IMR-90 (cell line): ENCODE results near the gene CNTN5. TPM values are rescaled to one million over a fixed set of nuclear protein-coding genes. Genes with fewer than 3 reads are reported as not detected.

Experiments used
- ATAC-seq: fragments of 200-7000 bp; cut with Tn5 transposase; 2 replicates; pipeline ENCODE4 v1.9.1; 2020; ENCODE audit warnings: low read depth, mild to moderate bottlenecking, moderate library complexity
- BruUV-seq: library from RNA; stranded (reverse); fragments of 400-500 nt; replicated peaks from 2 replicates; lab custom pipeline; 2021; lab: Mats Ljungman, UMichigan
- CTCF ChIA-PET: fragments of 300-600 bp; formaldehyde crosslinking; extraction: SDS; loops from one replicate; lab custom pipeline; 2021; ENCODE audit warnings: antibody characterized with exemption; lab: Yijun Ruan, JAX
- POLR2A ChIA-PET: fragments of 300-600 bp; sonication (Branson Sonifier 250); formaldehyde crosslinking; loops from one replicate; lab custom pipeline; 2022; ENCODE audit warnings: antibody characterized with exemption; ENCODE audit not compliant: unreplicated experiment; lab: Charles Lee
- DNase-seq: peaks from one replicate; pipeline ENCODE4 v3.0.0; 2013
- H2AFZ ChIP-seq: replicated peaks from 2 replicates; pipeline ENCODE3; 2013; ENCODE audit warnings: low read length, mild to moderate bottlenecking; ENCODE audit not compliant: poor library complexity
- H2AK5ac ChIP-seq: 2 replicates; pipeline ENCODE4 v1.6.1; 2013; ENCODE audit warnings: low read depth, low read length, inconsistent platforms
- H2AK9ac ChIP-seq: replicated peaks from 2 replicates; pipeline ENCODE3; 2013; ENCODE audit warnings: mild to moderate bottlenecking, low read depth, low read length, moderate library complexity; ENCODE audit not compliant: poor library complexity
- H2BK120ac ChIP-seq: 2 replicates; pipeline ENCODE4 v1.6.1; 2013; ENCODE audit warnings: low read depth, low read length, inconsistent platforms
- H2BK15ac ChIP-seq: 3 replicates; pipeline ENCODE4 v1.6.1; 2013; ENCODE audit warnings: low read depth, low read length, inconsistent platforms
- H2BK20ac ChIP-seq: 2 replicates; pipeline ENCODE4 v1.6.1; 2013; ENCODE audit warnings: low read depth, mild to moderate bottlenecking, inconsistent platforms, low read length, moderate library complexity
- H2BK5ac ChIP-seq: 2 replicates; pipeline ENCODE4 v1.6.1; 2013; ENCODE audit warnings: mild to moderate bottlenecking, low read depth, low read length, inconsistent platforms; ENCODE audit not compliant: poor library complexity, severe bottlenecking
- H3K14ac ChIP-seq: replicated peaks from 2 replicates; pipeline ENCODE4 v1.6.1; 2013; ENCODE audit warnings: low read depth, low read length, inconsistent platforms
- H3K18ac ChIP-seq: 2 replicates; pipeline ENCODE4 v1.6.1; 2013; ENCODE audit warnings: low read depth, low read length, control low read depth
- H3K23ac ChIP-seq: 2 replicates; pipeline ENCODE4 v1.6.1; 2013; ENCODE audit warnings: low read depth, low read length, inconsistent platforms
- H3K27ac ChIP-seq: 2 replicates; pipeline ENCODE4 v1.5.1; 2013; ENCODE audit warnings: mild to moderate bottlenecking, control low read depth, low read length; ENCODE audit not compliant: insufficient read depth
- H3K27me3 ChIP-seq: 2 replicates; pipeline ENCODE4 v1.6.1; 2013; ENCODE audit warnings: low read length; ENCODE audit not compliant: control insufficient read depth, insufficient read depth
- H3K36me3 ChIP-seq: 2 replicates; pipeline ENCODE4 v1.6.1; 2013; ENCODE audit warnings: low read length, mixed read lengths; ENCODE audit not compliant: control insufficient read depth, insufficient read depth
- H3K4ac ChIP-seq: 2 replicates; pipeline ENCODE4 v1.6.1; 2013; ENCODE audit warnings: low read depth, low read length, inconsistent platforms
- H3K4me1 ChIP-seq: 2 replicates; pipeline ENCODE4 v1.6.1; 2013; ENCODE audit warnings: low read length, mixed read lengths; ENCODE audit not compliant: control insufficient read depth, insufficient read depth
- H3K4me2 ChIP-seq: 2 replicates; pipeline ENCODE4 v1.6.1; 2013; ENCODE audit warnings: low read depth, mild to moderate bottlenecking, control low read depth, low read length, moderate library complexity
- H3K4me3 ChIP-seq: 2 replicates; pipeline ENCODE4 v1.5.1; 2013; ENCODE audit warnings: low read depth, mild to moderate bottlenecking, control low read depth, low read length, moderate library complexity; ENCODE audit not compliant: insufficient read depth
- H3K56ac ChIP-seq: 2 replicates; pipeline ENCODE4 v1.6.1; 2013; ENCODE audit warnings: low read length, inconsistent platforms; ENCODE audit not compliant: insufficient read depth; ENCODE audit errors: extremely low read depth
- H3K79me1 ChIP-seq, 2 experiments: 2 replicates each; pipeline ENCODE4 v1.6.1; 2013; ENCODE audit warnings: low read length in 2 of 2, inconsistent platforms in 1 of 2, low read depth in 1 of 2
- H3K9ac ChIP-seq: 2 replicates; pipeline ENCODE4 v1.6.1; 2013; ENCODE audit warnings: low read depth, low read length, control low read depth
- H3K9me1 ChIP-seq: 2 replicates; pipeline ENCODE4 v1.6.1; 2013; ENCODE audit warnings: low read length, inconsistent platforms; ENCODE audit not compliant: insufficient read depth
- H3K9me3 ChIP-seq: 2 replicates; pipeline ENCODE4 v1.6.1; 2013; ENCODE audit warnings: low read length; ENCODE audit not compliant: control insufficient read depth, insufficient read depth
- H4K20me1 ChIP-seq: 2 replicates; pipeline ENCODE4 v1.6.1; 2013; ENCODE audit warnings: low read length, inconsistent platforms; ENCODE audit not compliant: insufficient read depth
- H4K5ac ChIP-seq: 2 replicates; pipeline ENCODE4 v1.6.1; 2013; ENCODE audit warnings: mild to moderate bottlenecking, low read depth, low read length, control low read depth
- H4K8ac ChIP-seq, 2 experiments: 2 replicates each; pipeline ENCODE4 v1.6.1; 2013; ENCODE audit warnings: low read depth in 2 of 2, low read length in 2 of 2, control low read depth in 1 of 2, inconsistent platforms in 1 of 2
- H4K91ac ChIP-seq: 2 replicates; pipeline ENCODE4 v1.6.1; 2013; ENCODE audit warnings: low read depth, low read length, inconsistent platforms; ENCODE audit not compliant: insufficient read depth
- CHD1 ChIP-seq: IDR thresholded peaks from 2 replicates; pipeline ENCODE4 v1.6.1; 2012; ENCODE audit warnings: low read depth, low read length, improper control_type of control experiment
- FOS ChIP-seq: fragments of 150-350 bp; IDR thresholded peaks from 2 replicates; pipeline ENCODE4 v1.6.1; 2016; ENCODE audit warnings: low read depth, low read length
- MAFK ChIP-seq: IDR thresholded peaks from 2 replicates; pipeline ENCODE4 v1.6.1; 2012; ENCODE audit warnings: low read depth, low read length, improper control_type of control experiment
- MAZ ChIP-seq: IDR thresholded peaks from 2 replicates; pipeline ENCODE4 v1.6.1; 2012; ENCODE audit warnings: low read depth, mild to moderate bottlenecking, low read length, improper control_type of control experiment, moderate library complexity, borderline replicate concordance
- MXI1 ChIP-seq: IDR thresholded peaks from 2 replicates; pipeline ENCODE4 v1.6.1; 2012; ENCODE audit warnings: low read depth, mild to moderate bottlenecking, low read length, moderate library complexity, borderline replicate concordance
- NFE2L2 ChIP-seq: fragments of 150-350 bp; IDR thresholded peaks from 2 replicates; pipeline ENCODE4 v1.6.1; 2016; ENCODE audit warnings: low read depth, mild to moderate bottlenecking, low read length
- POLR2A ChIP-seq: IDR thresholded peaks from 2 replicates; pipeline ENCODE4 v1.6.1; 2012; ENCODE audit warnings: mild to moderate bottlenecking, low read depth, low read length
- RAD21 ChIP-seq: IDR thresholded peaks from 2 replicates; pipeline ENCODE4 v1.6.1; 2012; ENCODE audit warnings: low read length, improper control_type of control experiment
- RCOR1 ChIP-seq: IDR thresholded peaks from 2 replicates; pipeline ENCODE4 v1.6.1; 2012; ENCODE audit warnings: mild to moderate bottlenecking, low read length, improper control_type of control experiment; ENCODE audit not compliant: insufficient replicate concordance
- RFX5 ChIP-seq: IDR thresholded peaks from 2 replicates; pipeline ENCODE4 v1.8.0; 2012; ENCODE audit warnings: low read depth, mild to moderate bottlenecking, low read length, moderate library complexity
- USF2 ChIP-seq: fragments of 150-350 bp; IDR thresholded peaks from 2 replicates; pipeline ENCODE4 v1.6.1; 2017; ENCODE audit warnings: mild to moderate bottlenecking, antibody characterized with exemption, low read length, low read depth
- WGBS, 2 experiments: methylation state at CpG; one replicate each; pipeline versions ENCODE4 v1.1.5 to v1.1.7; 2013; ENCODE audit warnings: missing lambda C conversion rate in 2 of 2; ENCODE audit not compliant: insufficient read length in 1 of 2; ENCODE audit errors: extremely low coverage in 2 of 2; 5-methylcytosine and 5-hydroxymethylcytosine counted together
- dilution Hi-C: fragments of 300-500 bp; cut with HindIII; formaldehyde crosslinking; loops from one replicate; pipeline ENCODE4 v1.14.3; 2018; ENCODE audit warnings: low sequenced_read_pairs; ENCODE audit not compliant: unreplicated experiment
- in situ Hi-C: fragments of 300-500 bp; cut with MboI; formaldehyde crosslinking; loops from 3 replicates; pipeline ENCODE4 v1.14.3; 2019; ENCODE audit warnings: low sequenced_read_pairs, inconsistent platforms, mixed read lengths
- intact Hi-C: fragments of 100-400 bp; cut with micrococcal nuclease; formaldehyde crosslinking; loops from 2 replicates; pipeline ENCODE4 v1.10.0; 2022
- polyA plus RNA-seq, 3 experiments: library from polyadenylated mRNA; depleted of rRNA; stranded (reverse); fragments of >200 nt; gene quantifications; 2 replicates each; pipeline ENCODE4 v1.2.3, GENCODE V29; 2012; ENCODE audit warnings: low replicate concordance in 1 of 3
- total RNA-seq: library from RNA; depleted of rRNA; stranded (reverse); fragments of >200 nt; gene quantifications from 2 replicates; pipeline ENCODE4 v1.2.3, GENCODE V29; 2012

CNTN5 gene
- total and polyA plus RNA-seq, 2 of the 4 experiments (the other 2 are of a cell fraction): not detected

- in situ Hi-C loops: no loop called here
- POLR2A ChIA-PET: no interaction called here
- Histone ChIP-seq H4K91ac (no peak overlapping the region), H3K36me3 (no peaks in the 10 kb centered on the region), H3K9ac (no peak overlapping the region), H2BK15ac (no peak overlapping the region), H3K4me1 (no peaks in the 10 kb centered on the region), H3K9me1 (no peaks in the 10 kb centered on the region), H3K9me3 (peaks cover 6% of the 10 kb centered on the region), H3K27ac (no peak overlapping the region), H3K79me1 (no peaks in the 10 kb centered on the region), H3K4me2 (no peak overlapping the region), H4K5ac (no peak overlapping the region), H2AK9ac (no peak overlapping the region), H2BK120ac (no peak overlapping the region), H2AFZ (no peak overlapping the region), H3K18ac (no peak overlapping the region), H3K4me3 (no peak overlapping the region), H4K8ac (no peak overlapping the region), H3K14ac (no peak overlapping the region), H4K20me1 (no peaks in the 10 kb centered on the region), H3K56ac (no peak overlapping the region), H2AK5ac (no peak overlapping the region), H3K23ac (no peak overlapping the region), H3K4ac (no peak overlapping the region), H3K27me3 (no peaks in the 10 kb centered on the region), H2BK5ac (no peak overlapping the region), H2BK20ac (no peak overlapping the region)
- ATAC-seq: no peak
- WGBS, 2 experiments: no CpG with 5 or more reads among the region's 3 CpGs
- no peak for DNase-seq
- intact Hi-C loops: no loop called here
- CTCF ChIA-PET: no interaction called here
- BruUV-seq: no TSS peak
- dilution Hi-C loops: no loop called here
- TF ChIP-seq MAFK: no peak
- no peak for TF ChIP-seq RFX5
- TF ChIP-seq RAD21: no peak
- TF ChIP-seq MAZ: no peak
- TF ChIP-seq MXI1: no peak
- no peak for TF ChIP-seq NFE2L2
- TF ChIP-seq USF2: no peak
- TF ChIP-seq RCOR1: no peak
- TF ChIP-seq POLR2A: no peak
- TF ChIP-seq CHD1: no peak
- TF ChIP-seq FOS: no peak
Observed at GRCh38 chr11:99920956-99921355, 900.2 kb downstream of the CNTN5 start.
